Spleen (tissue), 7 donors: ENCODE data around the gene EHBP1.

Source experiments
- POLR2A ChIP-seq, 3 donors: fragments of 450-650 bp; IDR thresholded peaks; one replicate each; pipeline ENCODE4 v1.5.1; 2017; ENCODE audit warnings: antibody characterized with exemption in 3 of 3, mild to moderate bottlenecking in 1 of 3
- POLR2AphosphoS5 ChIP-seq, 3 donors: sonication (generic); formaldehyde crosslinking; IDR thresholded peaks; one replicate each; pipeline ENCODE4 v1.5.1; 2017; ENCODE audit warnings: antibody characterized with exemption in 3 of 3
- TF ChIP-seq, protein P1 (sequence below), 11 experiments: fragments of 200-600 bp in 7 of 11; fragments of 450-650 bp in 4 of 11; sonication (generic) in 4 of 11; IDR thresholded peaks in 8 of 11; conservative IDR thresholded peaks in 3 of 11; 1 replicate in 7 of 11; 2 replicates in 4 of 11; pipeline versions ENCODE4 v1.4.0 to v1.8.0; 2016 to 2021; ENCODE audit warnings: antibody characterized with exemption in 11 of 11, inconsistent platforms in 4 of 11, mild to moderate bottlenecking in 1 of 11
- donor health status: DM: no; HTN: no; CAD: no; lungs with moderate emphysema.
- donor health status: DM: no; HTN: no; CAD: no.
- donor health status: DM: no; HTN: no; CAD: no.

DNA sequence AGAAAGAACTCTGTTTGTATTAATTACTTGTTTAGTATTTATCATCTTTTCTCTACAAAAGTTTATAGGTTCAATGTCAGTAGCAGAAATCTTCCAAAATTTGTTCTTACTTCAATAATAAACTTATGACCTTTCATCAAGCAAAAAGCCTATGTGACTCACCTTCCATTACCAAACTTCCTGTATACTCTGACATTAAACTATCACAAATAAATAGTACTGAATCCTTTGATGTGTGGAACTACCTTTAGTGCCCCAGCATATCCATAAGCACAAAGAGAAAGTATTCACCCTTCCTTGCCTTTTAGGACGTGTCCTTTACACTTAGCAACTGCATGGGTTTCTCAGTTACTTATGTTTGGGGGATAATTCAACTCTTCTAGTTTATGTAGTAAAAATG, 166.0 kb downstream of the EHBP1 start:
- TF ChIP-seq, protein P1, sequence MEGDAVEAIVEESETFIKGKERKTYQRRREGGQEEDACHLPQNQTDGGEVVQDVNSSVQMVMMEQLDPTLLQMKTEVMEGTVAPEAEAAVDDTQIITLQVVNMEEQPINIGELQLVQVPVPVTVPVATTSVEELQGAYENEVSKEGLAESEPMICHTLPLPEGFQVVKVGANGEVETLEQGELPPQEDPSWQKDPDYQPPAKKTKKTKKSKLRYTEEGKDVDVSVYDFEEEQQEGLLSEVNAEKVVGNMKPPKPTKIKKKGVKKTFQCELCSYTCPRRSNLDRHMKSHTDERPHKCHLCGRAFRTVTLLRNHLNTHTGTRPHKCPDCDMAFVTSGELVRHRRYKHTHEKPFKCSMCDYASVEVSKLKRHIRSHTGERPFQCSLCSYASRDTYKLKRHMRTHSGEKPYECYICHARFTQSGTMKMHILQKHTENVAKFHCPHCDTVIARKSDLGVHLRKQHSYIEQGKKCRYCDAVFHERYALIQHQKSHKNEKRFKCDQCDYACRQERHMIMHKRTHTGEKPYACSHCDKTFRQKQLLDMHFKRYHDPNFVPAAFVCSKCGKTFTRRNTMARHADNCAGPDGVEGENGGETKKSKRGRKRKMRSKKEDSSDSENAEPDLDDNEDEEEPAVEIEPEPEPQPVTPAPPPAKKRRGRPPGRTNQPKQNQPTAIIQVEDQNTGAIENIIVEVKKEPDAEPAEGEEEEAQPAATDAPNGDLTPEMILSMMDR (IDR thresholded peaks at IDR 0.05 in 8 of 11, conservative IDR thresholded peaks at IDR 0.05 in 3 of 11), result no peak
- TF ChIP-seq POLR2A (IDR thresholded peaks at IDR 0.05), result no peak
- no peak for TF ChIP-seq POLR2AphosphoS5 (IDR thresholded peaks at IDR 0.05)
